Measurements from ENCODE around the gene SHC2.

Gene SHC2

GRCh38 chr19:480016-480855 lies 19.4 kb upstream of the SHC2 start (continued):
- TF ChIP-seq ZNF610 (tag by site-specific recombination; IDR thresholded peaks at IDR 0.05; ENCODE audit: borderline replicate concordance), result no peak
- peak; percentile 58; the same call in 1 of the 2 replicates for TF ChIP-seq CTCF (tag by site-specific recombination; IDR thresholded peaks at IDR 0.05)
- 0 out of 2 replicates have a peak, but pooled peaks have one; percentile 32 for TF ChIP-seq ZNF707 (tag by site-specific recombination; IDR thresholded peaks at IDR 0.05)
- TF ChIP-seq KLF16 (tag by site-specific recombination; IDR thresholded peaks at IDR 0.05), result 0 out of 2 replicates have a peak, but pooled peaks have one; percentile 59
- TF ChIP-seq ZNF362 (tag by site-specific recombination; IDR thresholded peaks at IDR 0.05), result no peak
- TF ChIP-seq OVOL3 (tag by site-specific recombination; IDR thresholded peaks at IDR 0.05), result no peak
- TF ChIP-seq ZNF223 (tag by site-specific recombination; IDR thresholded peaks at IDR 0.05), result no peak
- TF ChIP-seq, protein P1, sequence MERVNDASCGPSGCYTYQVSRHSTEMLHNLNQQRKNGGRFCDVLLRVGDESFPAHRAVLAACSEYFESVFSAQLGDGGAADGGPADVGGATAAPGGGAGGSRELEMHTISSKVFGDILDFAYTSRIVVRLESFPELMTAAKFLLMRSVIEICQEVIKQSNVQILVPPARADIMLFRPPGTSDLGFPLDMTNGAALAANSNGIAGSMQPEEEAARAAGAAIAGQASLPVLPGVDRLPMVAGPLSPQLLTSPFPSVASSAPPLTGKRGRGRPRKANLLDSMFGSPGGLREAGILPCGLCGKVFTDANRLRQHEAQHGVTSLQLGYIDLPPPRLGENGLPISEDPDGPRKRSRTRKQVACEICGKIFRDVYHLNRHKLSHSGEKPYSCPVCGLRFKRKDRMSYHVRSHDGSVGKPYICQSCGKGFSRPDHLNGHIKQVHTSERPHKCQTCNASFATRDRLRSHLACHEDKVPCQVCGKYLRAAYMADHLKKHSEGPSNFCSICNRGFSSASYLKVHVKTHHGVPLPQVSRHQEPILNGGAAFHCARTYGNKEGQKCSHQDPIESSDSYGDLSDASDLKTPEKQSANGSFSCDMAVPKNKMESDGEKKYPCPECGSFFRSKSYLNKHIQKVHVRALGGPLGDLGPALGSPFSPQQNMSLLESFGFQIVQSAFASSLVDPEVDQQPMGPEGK (tag by site-specific recombination; IDR thresholded peaks at IDR 0.05), result 0 out of 2 replicates have a peak, but pooled peaks have one; percentile 32
- TF ChIP-seq ZNF302 (tag by site-specific recombination; IDR thresholded peaks at IDR 0.05; ENCODE audit: low read depth), result no peak
- 0 out of 2 replicates have a peak, but pooled peaks have one; percentile 16 for TF ChIP-seq SP2 (tag by site-specific recombination; IDR thresholded peaks at IDR 0.05)
- TF ChIP-seq ZNF624 (tag by site-specific recombination; IDR thresholded peaks at IDR 0.05), result no peak
- no peak for TF ChIP-seq ZNF423 (tag by site-specific recombination; IDR thresholded peaks at IDR 0.05)
- TF ChIP-seq, protein P2, sequence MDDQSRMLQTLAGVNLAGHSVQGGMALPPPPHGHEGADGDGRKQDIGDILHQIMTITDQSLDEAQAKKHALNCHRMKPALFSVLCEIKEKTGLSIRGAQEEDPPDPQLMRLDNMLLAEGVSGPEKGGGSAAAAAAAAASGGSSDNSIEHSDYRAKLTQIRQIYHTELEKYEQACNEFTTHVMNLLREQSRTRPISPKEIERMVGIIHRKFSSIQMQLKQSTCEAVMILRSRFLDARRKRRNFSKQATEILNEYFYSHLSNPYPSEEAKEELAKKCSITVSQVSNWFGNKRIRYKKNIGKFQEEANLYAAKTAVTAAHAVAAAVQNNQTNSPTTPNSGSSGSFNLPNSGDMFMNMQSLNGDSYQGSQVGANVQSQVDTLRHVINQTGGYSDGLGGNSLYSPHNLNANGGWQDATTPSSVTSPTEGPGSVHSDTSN (CRISPR knock-in tag; IDR thresholded peaks at IDR 0.05), result 0 out of 2 replicates have a peak, but pooled peaks have one; percentile 38
- TF ChIP-seq ZNF585B (tag by site-specific recombination; IDR thresholded peaks at IDR 0.05), result no peak
- TF ChIP-seq, protein P3, sequence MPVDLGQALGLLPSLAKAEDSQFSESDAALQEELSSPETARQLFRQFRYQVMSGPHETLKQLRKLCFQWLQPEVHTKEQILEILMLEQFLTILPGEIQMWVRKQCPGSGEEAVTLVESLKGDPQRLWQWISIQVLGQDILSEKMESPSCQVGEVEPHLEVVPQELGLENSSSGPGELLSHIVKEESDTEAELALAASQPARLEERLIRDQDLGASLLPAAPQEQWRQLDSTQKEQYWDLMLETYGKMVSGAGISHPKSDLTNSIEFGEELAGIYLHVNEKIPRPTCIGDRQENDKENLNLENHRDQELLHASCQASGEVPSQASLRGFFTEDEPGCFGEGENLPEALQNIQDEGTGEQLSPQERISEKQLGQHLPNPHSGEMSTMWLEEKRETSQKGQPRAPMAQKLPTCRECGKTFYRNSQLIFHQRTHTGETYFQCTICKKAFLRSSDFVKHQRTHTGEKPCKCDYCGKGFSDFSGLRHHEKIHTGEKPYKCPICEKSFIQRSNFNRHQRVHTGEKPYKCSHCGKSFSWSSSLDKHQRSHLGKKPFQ (tag by site-specific recombination; IDR thresholded peaks at IDR 0.05), result peak; percentile 68; the same call in 1 of the 2 replicates
- TF ChIP-seq KLF1 (tag by site-specific recombination; IDR thresholded peaks at IDR 0.05), result peak; percentile 74
- no peak for TF ChIP-seq ZNF544 (tag by site-specific recombination; IDR thresholded peaks at IDR 0.05)
- TF ChIP-seq ZNF449 (tag by site-specific recombination; IDR thresholded peaks at IDR 0.05), result no peak
- no peak for TF ChIP-seq ZNF292 (tag by site-specific recombination; IDR thresholded peaks at IDR 0.05; ENCODE audit: borderline replicate concordance, low read depth)
- TF ChIP-seq, protein P4, sequence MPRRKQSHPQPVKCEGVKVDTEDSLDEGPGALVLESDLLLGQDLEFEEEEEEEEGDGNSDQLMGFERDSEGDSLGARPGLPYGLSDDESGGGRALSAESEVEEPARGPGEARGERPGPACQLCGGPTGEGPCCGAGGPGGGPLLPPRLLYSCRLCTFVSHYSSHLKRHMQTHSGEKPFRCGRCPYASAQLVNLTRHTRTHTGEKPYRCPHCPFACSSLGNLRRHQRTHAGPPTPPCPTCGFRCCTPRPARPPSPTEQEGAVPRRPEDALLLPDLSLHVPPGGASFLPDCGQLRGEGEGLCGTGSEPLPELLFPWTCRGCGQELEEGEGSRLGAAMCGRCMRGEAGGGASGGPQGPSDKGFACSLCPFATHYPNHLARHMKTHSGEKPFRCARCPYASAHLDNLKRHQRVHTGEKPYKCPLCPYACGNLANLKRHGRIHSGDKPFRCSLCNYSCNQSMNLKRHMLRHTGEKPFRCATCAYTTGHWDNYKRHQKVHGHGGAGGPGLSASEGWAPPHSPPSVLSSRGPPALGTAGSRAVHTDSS (tag by site-specific recombination; IDR thresholded peaks at IDR 0.05), result peak; percentile 55
- TF ChIP-seq, protein P5, sequence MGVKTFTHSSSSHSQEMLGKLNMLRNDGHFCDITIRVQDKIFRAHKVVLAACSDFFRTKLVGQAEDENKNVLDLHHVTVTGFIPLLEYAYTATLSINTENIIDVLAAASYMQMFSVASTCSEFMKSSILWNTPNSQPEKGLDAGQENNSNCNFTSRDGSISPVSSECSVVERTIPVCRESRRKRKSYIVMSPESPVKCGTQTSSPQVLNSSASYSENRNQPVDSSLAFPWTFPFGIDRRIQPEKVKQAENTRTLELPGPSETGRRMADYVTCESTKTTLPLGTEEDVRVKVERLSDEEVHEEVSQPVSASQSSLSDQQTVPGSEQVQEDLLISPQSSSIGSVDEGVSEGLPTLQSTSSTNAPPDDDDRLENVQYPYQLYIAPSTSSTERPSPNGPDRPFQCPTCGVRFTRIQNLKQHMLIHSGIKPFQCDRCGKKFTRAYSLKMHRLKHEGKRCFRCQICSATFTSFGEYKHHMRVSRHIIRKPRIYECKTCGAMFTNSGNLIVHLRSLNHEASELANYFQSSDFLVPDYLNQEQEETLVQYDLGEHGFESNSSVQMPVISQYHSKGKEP (tag by site-specific recombination; IDR thresholded peaks at IDR 0.05), result no peak
- TF ChIP-seq ZNF394 (tag by site-specific recombination; IDR thresholded peaks at IDR 0.05; ENCODE audit: borderline replicate concordance), result no peak
- no peak for TF ChIP-seq ZEB2 (tag by site-specific recombination; IDR thresholded peaks at IDR 0.05)
- TF ChIP-seq ZSCAN30 (tag by site-specific recombination; IDR thresholded peaks at IDR 0.05), result no peak
- no peak for TF ChIP-seq ZBTB7A (tag by site-specific recombination; IDR thresholded peaks at IDR 0.05; ENCODE audit: low read depth)
- no peak for TF ChIP-seq ZBTB20 (tag by site-specific recombination; IDR thresholded peaks at IDR 0.05)

Data from HEK293 (cell line).